Choroid plexus epithelial cell (primary cell): ENCODE measurements around the gene CCDC106.

Source experiments
- DNase-seq: peaks from one replicate; pipeline ENCODE4 v3.0.0-alpha.2; 2010; ENCODE audit warnings: low read depth
- H3K4me3 ChIP-seq: 2 replicates; pipeline ENCODE4 v1.5.1; 2011; ENCODE audit warnings: low read depth, mild to moderate bottlenecking, control low read depth, low read length, moderate library complexity
- TF ChIP-seq, protein P1 (sequence below): conservative IDR thresholded peaks from 2 replicates; pipeline ENCODE4 v1.5.1; 2011; ENCODE audit warnings: low read depth, mild to moderate bottlenecking, control low read depth, inconsistent platforms, low read length, moderate library complexity

The CCDC106 gene

DNA sequence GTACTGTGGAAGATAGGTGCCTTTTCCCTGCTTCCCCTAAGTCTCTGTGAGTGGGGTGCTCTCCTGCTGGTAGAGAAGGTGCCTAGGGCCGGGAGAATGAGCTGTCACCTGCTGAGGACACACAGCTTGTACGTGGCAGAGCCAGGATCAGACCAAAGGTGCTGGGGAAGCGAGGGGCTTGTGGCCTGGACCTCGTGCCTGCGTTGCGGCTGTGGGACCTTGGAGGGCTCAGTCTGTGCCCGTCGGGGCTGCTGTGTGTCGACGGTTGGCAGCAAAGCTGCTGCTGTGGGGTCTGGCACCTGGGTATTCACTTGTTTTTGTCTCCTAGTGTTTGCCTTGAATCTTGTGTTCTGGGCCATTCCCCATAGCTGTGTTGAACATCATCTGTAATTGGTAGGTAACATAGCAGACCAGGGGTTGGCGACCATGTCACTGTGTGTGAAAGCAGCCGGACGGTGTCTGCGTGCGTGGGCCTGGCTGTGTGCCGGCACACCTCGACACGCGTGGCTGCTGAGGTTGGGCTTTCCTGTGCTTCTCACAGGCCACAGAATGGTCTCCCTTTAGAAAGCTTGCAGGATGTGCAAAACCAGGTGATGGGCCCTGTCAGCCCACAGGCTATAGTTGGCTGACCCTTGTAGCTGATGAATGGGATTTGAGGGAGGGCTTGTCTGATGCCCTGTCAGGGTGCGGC, 16.0 kb downstream of the CCDC106 start:
- DNase-seq: no peak
- TF ChIP-seq, protein P1, sequence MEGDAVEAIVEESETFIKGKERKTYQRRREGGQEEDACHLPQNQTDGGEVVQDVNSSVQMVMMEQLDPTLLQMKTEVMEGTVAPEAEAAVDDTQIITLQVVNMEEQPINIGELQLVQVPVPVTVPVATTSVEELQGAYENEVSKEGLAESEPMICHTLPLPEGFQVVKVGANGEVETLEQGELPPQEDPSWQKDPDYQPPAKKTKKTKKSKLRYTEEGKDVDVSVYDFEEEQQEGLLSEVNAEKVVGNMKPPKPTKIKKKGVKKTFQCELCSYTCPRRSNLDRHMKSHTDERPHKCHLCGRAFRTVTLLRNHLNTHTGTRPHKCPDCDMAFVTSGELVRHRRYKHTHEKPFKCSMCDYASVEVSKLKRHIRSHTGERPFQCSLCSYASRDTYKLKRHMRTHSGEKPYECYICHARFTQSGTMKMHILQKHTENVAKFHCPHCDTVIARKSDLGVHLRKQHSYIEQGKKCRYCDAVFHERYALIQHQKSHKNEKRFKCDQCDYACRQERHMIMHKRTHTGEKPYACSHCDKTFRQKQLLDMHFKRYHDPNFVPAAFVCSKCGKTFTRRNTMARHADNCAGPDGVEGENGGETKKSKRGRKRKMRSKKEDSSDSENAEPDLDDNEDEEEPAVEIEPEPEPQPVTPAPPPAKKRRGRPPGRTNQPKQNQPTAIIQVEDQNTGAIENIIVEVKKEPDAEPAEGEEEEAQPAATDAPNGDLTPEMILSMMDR: no peak
- no peak overlapping the region for H3K4me3 ChIP-seq

DNA sequence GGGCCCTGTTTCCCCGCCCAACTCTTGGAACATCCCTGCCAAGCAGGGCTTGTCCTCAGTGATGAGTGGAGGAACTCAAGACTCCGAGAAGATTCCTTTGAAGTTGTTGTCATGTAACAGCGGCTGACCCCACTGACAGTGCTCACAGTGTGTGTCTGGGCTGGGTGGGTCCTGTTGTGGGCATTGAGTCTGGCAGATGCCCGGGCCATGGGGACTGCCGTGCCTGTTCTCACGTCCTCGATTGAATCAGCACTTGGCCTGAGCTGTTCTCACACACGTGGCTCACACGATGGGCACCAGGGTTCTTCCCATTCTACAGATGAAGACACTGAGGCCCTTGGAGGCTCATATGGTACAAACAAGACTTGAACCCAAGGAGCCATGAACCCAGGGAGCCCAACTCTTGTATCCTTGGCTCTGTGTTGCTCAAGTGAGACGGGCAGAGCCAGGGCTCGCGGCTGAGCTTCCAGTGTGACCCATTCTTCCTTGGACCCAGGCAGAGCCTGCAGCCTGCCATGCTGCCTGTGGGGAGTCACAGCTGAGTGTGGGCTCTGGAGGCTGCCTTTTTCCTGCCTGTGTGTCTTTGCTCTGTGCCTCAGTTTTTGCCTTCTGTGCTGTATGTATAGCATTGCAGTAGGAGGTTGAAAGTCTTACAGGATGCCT, 18.5 kb downstream of the CCDC106 start:
- no peak for DNase-seq
- TF ChIP-seq, protein P1: no peak
- no peak overlapping the region for H3K4me3 ChIP-seq

DNA sequence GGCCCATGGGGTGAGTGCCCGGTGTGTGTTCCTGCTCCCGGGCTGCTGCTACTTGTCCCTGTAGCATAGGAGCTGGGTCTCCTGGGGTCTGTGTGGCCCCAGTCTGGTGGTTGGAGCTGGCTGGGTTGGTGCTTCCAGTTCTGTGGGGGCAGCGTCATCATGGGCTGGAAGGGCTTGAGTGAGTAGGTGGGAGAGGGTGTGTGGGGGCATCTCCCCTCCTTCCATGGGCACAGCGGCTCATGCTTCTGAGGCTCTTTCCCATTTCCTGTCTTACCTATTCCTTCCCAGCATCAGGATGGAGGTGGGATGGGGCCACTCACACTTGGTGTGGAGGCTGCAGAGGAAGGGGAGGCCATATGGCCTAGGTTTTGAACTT, 19.0 kb downstream of the CCDC106 start:
- no peak overlapping the region for H3K4me3 ChIP-seq
- TF ChIP-seq, protein P1: no peak
- no peak for DNase-seq

DNA sequence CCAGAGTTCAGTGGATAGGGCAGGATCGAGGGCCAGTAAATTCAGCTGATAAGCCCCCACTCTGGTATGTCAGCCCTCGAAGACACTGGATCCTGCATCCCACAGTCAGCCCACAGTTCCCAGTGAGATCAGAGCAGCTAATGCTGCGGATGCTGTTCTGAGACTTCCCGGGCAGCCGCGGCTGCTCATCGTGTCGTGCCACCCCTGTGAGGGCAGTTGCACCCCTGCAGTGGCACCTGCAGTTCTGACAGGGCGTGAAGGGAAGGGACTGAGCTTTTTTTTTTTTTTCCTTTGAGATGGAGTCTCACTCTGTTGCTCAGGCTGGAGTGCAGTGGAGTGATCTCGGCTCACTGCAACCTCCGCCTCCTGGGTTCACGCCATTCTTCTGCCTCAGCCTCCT, 19.5 kb downstream of the CCDC106 start:
- DNase-seq: no peak
- no peak overlapping the region for H3K4me3 ChIP-seq
- TF ChIP-seq, protein P1: no peak

DNA sequence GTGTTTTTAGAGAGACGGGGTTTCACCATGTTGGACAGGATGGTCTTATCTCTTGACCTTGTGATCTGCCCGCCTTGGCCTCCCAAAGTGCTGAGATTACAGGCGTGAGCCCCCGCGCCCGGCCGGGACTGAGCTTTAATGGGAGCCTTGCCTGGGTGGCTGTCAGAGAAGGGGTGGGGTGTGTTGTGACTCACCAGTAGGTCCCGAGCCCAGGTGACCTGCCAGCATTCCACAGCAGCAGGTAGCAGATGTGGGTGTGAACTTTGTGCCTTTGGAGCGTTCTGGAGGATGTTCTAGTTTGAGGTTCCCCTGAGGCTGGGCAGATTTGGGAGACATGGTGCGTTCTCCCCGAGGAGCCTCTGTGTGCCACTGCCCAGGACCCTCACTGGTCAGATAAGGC, 19.9 kb downstream of the CCDC106 start:
- no peak for DNase-seq

DNA sequence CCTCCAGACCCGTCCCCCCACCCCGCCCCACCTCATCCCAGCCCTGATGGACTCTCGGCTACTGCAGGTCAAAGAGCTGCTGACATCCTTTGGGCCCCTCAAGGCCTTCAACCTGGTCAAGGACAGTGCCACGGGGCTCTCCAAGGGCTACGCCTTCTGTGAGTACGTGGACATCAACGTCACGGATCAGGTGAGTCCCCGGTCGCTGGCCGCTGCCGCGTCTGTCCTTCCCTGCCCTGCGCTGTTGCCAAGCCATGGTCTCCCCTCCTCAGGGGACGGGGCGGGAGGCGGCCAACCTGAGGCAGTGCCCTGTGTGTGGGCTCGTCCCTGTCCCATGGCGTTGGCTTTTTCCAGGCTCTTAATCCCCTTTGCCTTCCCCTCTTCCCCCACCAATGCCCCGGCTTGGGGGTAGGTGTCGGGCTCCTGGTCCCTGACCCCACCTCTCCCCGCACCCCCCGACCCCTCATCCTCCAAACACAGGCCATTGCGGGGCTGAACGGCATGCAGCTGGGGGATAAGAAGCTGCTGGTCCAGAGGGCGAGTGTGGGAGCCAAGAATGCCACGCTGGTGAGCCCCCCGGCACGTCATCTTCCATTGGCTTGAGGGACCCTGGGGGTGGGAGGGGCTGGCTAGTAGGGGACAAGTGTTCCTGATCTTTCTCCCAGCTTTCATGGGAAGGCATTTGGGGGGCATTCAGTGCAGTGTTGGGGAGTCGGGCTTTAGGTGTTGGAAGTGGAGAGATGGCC, 20.8 kb downstream of the CCDC106 start:
- H3K4me3 ChIP-seq: no peak overlapping the region
- DNase-seq: no peak
- TF ChIP-seq, protein P1: no peak

More for the DNA sequence above, 19.9 kb downstream of the CCDC106 start:
- H3K4me3 ChIP-seq: no peak overlapping the region
- TF ChIP-seq, protein P1: no peak
